Mucosa of descending colon (tissue), 3 donors: ENCODE measurements around the gene LIN7B. TPM values are rescaled to one million over a fixed set of nuclear protein-coding genes. Genes with fewer than 3 reads are reported as not detected.
A peak's percentile ranks its signal among the peaks of the same experiment; 100 is the strongest.

Experiments
- ATAC-seq: fragments of 200-7000 bp; cut with Tn5 transposase; one replicate; pipeline ENCODE4 v1.9.1; 2020; ENCODE audit warnings: mild to moderate bottlenecking, moderate library complexity
- DNase-seq, 3 donors: peaks; one replicate each; pipeline ENCODE4 v3.0.0-alpha.2; 2020
- H3K36me3 ChIP-seq: fragments of 200-600 bp; one replicate; pipeline ENCODE4 v1.8.0; 2021; ENCODE audit warnings: low read depth, mild to moderate bottlenecking
- H3K4me1 ChIP-seq: fragments of 200-600 bp; one replicate; pipeline ENCODE4 v1.8.0; 2021; ENCODE audit warnings: low read depth, mild to moderate bottlenecking
- H3K4me3 ChIP-seq: fragments of 200-600 bp; one replicate; pipeline ENCODE4 v1.8.0; 2021; ENCODE audit warnings: mild to moderate bottlenecking
- H3K9me3 ChIP-seq: fragments of 200-600 bp; one replicate; pipeline ENCODE4 v1.8.0; 2021; ENCODE audit warnings: mild to moderate bottlenecking
- CTCF ChIP-seq: fragments of 200-600 bp; IDR thresholded peaks from one replicate; pipeline ENCODE4 v1.8.0; 2022; ENCODE audit warnings: antibody characterized with exemption, mild to moderate bottlenecking
- intact Hi-C, 2 donors: fragments of 100-400 bp; cut with DNase I in 1 of 2; cut with micrococcal nuclease in 1 of 2; formaldehyde crosslinking; loops; one replicate each; pipeline versions ENCODE4 v1.11.0 to v1.11.1; 2022; cut with DNase I, micrococcal nuclease
- total RNA-seq, 3 donors: library from RNA; stranded (reverse); fragmentation: NEBNext Ultra II Directional in 2 of 3; extraction: Animal tissue kit (Norgen Biotek cat#: 25700) in 2 of 3; gene quantifications; one replicate each; pipeline versions ENCODE4 v1.2.1 to v1.2.4, GENCODE V29; 2021 to 2023
- donor health status: DM: no; HTN: no; CAD: no; lungs with moderate emphysema.
- donor health status: DM: no; HTN: no; CAD: no.
- donor health status: DM: no; HTN: yes; CAD: no.

LIN7B gene
- total RNA-seq, 3 donors from 2014 or later: 7.2 to 20.4 (median 11.7) TPM

GRCh38 chr19:49101160-49101559 lies 13.0 kb upstream of the LIN7B start:
- DNase-seq: no peak
- peaks cover 3% of the 10 kb centered on the region for H3K36me3 ChIP-seq
- H3K4me3 ChIP-seq: no peak overlapping the region
- intact Hi-C loops: no loop called here
- H3K4me1 ChIP-seq: no peaks in the 10 kb centered on the region
- H3K9me3 ChIP-seq: no peaks in the 10 kb centered on the region
- TF ChIP-seq CTCF: no peak
- no peak for ATAC-seq

- Histone ChIP-seq H3K4me1 (no peaks in the 10 kb centered on the region), H3K36me3 (peaks cover 3% of the 10 kb centered on the region), H3K4me3 (no peak overlapping the region), H3K9me3 (no peaks in the 10 kb centered on the region)
- no peak for TF ChIP-seq CTCF
- no peak for DNase-seq
- ATAC-seq: no peak
- intact Hi-C loops: no loop called here
These were observed 11.9 kb upstream of the LIN7B start for GRCh38 chr19:49102303-49102702.

GRCh38 chr19:49103331-49104085 lies 10.7 kb upstream of the LIN7B start:
- ATAC-seq (no peak), DNase-seq (no peak)
- Histone ChIP-seq H3K4me1 (no peaks in the 10 kb centered on the region), H3K36me3 (peaks cover 3% of the 10 kb centered on the region), H3K9me3 (no peaks in the 10 kb centered on the region), H3K4me3 (no peak overlapping the region)
- intact Hi-C loops: no loop called here
- TF ChIP-seq CTCF: no peak

- Histone ChIP-seq H3K4me1 (no peaks in the 10 kb centered on the region), H3K36me3 (peaks cover 3% of the 10 kb centered on the region), H3K4me3 (no peak overlapping the region), H3K9me3 (no peaks in the 10 kb centered on the region)
- DNase-seq (no peak), ATAC-seq (no peak)
- intact Hi-C loops: no loop called here
- no peak for TF ChIP-seq CTCF
These were observed 9.8 kb upstream of the LIN7B start for GRCh38 chr19:49104229-49104864.

- Histone ChIP-seq H3K4me1 (no peaks in the 10 kb centered on the region), H3K36me3 (peaks cover 3% of the 10 kb centered on the region), H3K9me3 (no peaks in the 10 kb centered on the region), H3K4me3 (no peak overlapping the region)
- intact Hi-C loops: no loop called here
- TF ChIP-seq CTCF: peak; percentile 51
- DNase-seq (peak in 2 of 3 donors; percentile 78 to 80), ATAC-seq (peak; percentile 71)
These were observed 7.5 kb upstream of the LIN7B start for GRCh38 chr19:49106648-49107135.
